GM12801 (cell line): ENCODE data around the gene DNM3.

Source experiments
- TF ChIP-seq, protein P1 (sequence below): IDR thresholded peaks from one replicate; pipeline ENCODE4 v1.5.1; 2011; ENCODE audit warnings: control low read depth; ENCODE audit not compliant: insufficient read length; ENCODE audit errors: extremely low read depth

DNM3 gene

DNA sequence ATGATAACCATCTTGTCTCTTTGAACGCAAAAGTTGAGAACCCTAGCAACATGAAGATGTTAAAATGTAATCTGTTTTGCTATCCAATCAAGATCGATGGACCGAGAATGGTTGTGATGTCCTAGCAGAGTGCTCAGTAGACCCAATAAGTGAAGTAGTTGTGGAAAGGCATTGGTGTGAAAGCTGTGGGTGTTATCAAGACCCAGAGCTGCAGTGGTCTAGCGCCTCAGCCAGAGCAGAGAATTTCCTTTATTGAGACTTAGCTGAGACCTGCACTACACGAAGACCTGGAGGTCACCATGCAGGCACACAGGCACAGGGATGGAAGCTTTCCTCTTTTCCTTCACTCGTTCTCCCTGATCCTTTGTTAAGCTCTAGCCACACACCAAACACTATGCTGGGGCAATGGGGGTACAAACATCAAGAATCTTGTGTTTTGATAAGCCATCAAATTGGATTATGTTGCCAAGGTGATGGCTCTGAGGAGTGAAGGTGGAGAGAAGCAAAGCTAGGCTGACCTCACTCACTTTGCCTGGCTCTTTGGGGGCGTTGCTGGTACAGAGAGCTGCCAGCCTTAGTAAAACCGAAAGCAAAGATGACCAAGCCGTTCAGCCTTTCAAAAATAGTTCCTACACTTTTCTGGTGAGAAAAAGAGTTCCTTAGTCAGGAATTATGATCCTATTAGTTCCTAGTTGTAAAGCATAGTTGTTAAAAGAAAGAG is 35.7 kb upstream of the DNM3 start:
- TF ChIP-seq, protein P1, sequence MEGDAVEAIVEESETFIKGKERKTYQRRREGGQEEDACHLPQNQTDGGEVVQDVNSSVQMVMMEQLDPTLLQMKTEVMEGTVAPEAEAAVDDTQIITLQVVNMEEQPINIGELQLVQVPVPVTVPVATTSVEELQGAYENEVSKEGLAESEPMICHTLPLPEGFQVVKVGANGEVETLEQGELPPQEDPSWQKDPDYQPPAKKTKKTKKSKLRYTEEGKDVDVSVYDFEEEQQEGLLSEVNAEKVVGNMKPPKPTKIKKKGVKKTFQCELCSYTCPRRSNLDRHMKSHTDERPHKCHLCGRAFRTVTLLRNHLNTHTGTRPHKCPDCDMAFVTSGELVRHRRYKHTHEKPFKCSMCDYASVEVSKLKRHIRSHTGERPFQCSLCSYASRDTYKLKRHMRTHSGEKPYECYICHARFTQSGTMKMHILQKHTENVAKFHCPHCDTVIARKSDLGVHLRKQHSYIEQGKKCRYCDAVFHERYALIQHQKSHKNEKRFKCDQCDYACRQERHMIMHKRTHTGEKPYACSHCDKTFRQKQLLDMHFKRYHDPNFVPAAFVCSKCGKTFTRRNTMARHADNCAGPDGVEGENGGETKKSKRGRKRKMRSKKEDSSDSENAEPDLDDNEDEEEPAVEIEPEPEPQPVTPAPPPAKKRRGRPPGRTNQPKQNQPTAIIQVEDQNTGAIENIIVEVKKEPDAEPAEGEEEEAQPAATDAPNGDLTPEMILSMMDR, result no peak

DNA sequence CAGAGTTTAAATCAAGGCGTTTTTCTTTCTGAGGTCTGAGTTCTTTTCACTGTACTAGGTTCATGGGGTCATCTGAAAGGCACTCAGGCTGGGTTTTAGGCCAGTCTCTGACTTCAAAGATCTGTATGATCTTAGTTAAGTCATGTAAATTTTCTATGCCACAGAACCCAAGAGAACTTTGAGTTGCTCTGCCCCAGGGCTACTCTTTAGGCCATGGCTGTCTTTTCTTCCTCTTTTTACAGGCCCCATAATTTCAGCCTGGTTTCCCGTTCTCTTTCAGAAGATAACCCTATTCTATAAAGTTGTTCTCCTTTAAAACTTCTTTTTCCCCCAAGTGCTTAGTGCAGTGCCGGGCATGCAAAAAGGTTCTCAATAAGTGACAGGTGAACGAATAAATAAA is 33.7 kb upstream of the DNM3 start:
- TF ChIP-seq, protein P1, result no peak

DNA sequence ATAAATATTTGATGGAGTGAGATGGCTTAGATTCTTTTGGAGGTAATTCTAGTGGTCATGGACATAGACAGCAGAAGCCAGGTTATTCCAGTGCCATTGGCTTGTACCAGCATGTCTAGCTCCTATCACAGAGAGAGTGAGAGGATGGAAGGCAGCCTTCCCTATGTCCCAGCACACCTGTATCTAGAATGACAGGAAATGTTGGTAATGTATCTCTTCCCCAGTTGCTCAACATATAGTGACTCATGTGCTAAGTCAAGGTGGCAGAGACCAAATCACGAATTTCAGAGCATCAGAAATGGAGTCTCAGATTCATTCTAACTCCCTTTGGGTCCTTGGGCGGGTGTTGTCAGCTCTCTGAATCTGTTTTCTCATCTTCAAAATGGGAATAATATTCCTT is 31.5 kb upstream of the DNM3 start:
- TF ChIP-seq, protein P1, result no peak

DNA sequence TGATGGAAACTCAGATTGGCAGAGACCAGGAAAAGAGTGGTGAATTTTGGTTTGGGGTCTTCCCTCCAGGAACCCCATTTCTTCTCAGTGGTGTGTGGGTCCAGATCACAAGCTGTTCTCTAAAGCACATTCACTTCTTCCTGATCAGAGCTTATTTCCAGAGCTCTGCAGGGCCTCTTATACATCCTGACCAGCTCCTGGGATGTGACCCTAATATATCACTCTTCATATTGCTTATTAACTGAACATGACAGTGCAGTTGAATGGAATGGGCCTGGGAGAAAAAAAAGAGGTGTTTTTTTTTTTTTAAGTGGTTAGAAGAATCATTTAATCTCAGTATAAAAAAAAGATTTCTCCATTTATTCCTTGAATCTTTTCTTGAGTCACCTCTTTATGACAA is 29.6 kb upstream of the DNM3 start:
- TF ChIP-seq, protein P1, result no peak

DNA sequence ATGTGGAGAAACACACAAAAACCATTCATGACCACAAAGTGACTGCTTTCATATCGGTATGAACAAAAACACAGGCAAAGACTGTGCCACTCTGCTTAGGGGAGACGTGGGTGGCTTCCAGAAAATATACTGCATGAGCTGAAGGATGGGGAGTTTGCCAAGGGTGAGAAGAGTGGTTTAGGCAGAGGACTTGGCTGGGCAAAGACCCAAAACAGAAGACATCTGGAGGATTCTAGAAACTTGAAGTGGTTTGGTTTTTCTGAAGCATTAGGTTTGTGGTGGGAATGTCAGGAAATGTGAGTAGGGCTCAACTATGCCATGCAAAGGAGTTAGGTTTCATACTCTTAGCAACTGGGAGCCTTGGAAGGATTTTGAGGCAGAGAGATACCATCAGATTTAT is 26.6 kb upstream of the DNM3 start:
- TF ChIP-seq, protein P1, result no peak

DNA sequence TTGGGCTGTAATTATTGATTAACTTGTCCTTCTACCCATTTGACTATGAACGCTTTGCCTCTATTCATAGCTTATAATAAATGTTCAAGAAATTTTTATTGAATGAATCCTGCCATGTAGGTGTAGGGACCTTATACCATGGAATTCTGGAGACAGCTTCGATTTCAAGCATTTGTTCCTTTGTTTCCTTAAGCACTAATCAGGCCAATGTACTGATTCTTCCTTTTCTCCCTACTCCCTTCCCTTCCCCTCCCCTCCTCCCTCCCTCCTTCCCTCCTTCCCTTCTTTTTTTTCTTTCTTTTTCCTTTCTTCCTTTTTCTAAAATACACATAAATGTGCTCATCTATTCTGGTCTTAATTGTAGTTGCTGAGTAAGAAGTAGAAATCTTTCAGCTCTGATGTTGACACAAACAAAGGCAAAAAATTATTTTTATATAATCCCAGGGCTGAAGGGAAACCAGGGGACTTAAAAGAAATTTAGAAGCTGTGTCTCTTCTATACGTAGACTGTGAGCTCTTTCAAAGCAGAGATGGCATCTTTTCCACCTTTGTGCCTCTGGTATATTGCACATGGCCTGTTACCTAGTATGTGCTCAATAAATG is 24.9 kb upstream of the DNM3 start:
- TF ChIP-seq, protein P1, result no peak

DNA sequence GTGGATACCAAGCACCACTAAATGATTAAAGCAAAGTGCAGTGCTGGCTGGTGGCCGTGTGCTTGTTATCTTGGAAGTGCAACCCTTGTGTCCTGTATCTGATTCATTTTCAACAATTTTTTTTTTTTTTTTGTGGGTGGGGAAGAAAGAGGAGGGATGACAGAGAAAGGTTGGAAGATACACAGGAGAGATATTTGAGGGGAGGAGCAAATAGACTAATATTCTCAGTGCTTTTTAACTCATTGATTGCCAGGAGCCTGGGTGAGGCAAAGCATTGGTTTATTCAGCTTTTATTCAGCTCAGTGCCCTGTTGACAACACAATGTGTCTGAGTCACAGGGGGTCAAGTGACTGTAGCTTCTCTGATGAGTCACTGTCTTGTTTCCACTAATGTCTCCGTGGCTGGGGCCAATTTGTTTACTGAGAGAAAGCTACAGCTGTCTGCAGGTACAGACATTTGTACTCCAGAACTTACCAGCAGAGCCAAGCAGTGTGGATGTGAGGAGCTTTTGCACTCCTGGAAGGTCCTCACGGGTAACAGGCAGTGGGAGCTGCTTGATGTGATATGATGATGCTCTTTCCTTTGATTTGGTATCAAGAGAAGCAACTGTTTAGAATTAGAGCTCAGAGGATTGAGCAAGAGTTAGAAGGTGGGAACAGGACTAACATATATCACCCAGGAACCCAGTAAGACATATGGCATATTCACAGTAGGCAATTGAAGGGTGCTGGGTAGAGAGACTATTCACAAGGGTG is 23.6 kb upstream of the DNM3 start:
- TF ChIP-seq, protein P1, result no peak
